ENCODE data around the gene SRA1.

Gene SRA1

DNA sequence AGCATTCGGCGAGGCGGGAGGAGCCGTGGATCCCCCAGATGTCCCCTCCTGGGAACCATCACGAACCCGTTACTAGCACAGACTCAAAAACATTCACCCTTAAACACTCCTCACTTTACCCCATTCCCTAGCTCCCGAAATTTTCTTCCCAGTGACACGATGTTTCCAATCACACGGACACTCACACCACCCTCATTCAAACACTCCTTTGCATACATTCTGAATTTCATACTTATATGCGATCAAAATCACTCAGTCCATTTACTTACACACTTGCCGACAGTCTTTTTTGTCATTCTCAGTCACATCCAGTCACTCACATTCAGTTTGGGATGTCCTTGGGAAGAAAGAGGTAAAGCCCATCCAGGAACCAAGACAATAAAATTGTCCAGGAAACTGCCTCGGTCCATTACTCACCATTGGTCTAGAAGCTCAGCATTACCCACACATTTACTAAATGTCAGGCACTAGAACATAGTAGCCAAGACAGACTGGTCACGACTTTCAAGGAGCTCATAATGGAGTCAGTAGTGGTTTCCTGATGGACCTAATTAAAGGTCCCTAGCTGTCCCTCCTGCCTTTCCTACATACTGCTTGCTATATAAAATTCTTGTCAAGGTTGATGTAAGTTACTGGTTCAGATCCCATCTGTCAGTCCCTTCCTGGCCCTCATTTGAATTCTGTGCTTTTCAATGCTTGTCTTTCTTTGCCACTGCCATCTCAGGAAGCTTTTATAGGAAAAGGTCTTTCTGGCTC is 7.9 kb upstream of the SRA1 start:
- Mint-ChIP-seq H3K27ac (peak overlapping the region; percentile 98), H3K4me3 (peak overlapping the region; percentile 91), H3K4me1 (ENCODE audit: low read depth) (peaks cover 59% of the 10 kb centered on the region), H3K27me3 (no peaks in the 10 kb centered on the region), H3K9me3 (ENCODE audit: low read depth) (no peaks in the 10 kb centered on the region), H3K36me3 (peaks cover 3% of the 10 kb centered on the region)

DNA sequence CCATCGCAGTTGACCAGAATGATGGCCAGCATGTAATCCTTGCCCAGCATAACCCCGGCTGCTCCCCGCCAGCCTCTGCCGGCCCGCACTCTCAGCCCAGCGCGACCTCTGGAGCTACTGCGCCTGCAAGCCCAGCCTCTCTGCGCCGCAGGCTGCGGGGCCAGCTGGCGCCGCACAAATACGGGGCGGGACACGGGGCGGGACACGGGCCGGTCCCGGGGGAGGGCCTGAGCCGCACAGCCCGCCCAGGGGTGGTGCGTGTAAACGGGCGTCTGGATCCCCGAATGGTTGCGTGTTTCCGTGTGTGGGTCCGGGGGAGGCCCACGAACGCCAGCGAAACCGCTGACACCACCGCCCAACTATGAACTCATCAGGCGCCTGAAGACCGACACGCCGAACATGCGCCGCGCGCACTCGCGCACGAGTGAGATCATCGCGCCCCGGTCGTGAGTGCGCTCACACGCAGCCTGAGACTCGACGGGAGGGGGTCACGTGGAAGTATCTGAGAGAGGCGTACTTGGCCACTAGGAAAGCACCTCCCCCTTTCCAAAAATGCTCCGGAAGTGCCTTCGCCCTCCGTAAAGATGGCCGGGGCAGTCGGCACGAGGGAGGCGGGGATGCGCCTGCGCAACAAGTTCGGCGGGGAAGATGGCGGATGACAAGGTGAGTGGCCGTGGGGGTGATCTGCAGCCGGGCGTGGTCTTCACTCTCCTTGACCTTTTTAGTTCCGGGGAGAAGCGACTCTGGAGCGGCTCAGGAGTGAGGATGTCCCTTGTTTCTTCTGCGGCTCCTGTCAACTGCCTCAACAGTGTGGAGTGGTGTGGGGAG is 7.1 kb upstream of the SRA1 start, which contains the start of the genes APBB3 and SLC35A4:
APBB3 (minus strand) TSS at position 403 of the 828 bp plus-strand sequence; CDS start at position 50, 353 bp downstream.
SLC35A4 (plus strand) TSS at position 633 of the 828 bp plus-strand sequence. CDS start 2,342 bp downstream, outside the sequence.
- Mint-ChIP-seq H3K27ac (peak within 1 kb of the TSS; percentile 98), H3K27me3 (no peaks in the 10 kb centered on the region), H3K4me1 (ENCODE audit: low read depth) (peaks cover 53% of the 10 kb centered on the region), H3K4me3 (peak within 1 kb of the TSS; percentile 91), H3K9me3 (ENCODE audit: low read depth) (no peaks in the 10 kb centered on the region), H3K36me3 (peaks cover 3% of the 10 kb centered on the region)

GRCh38 chr5:140563596-140563995 is 6.3 kb upstream of the SRA1 start:
- Mint-ChIP-seq H3K27me3 (no peaks in the 10 kb centered on the region), H3K9me3 (ENCODE audit: low read depth) (no peaks in the 10 kb centered on the region), H3K27ac (peak overlapping the region; percentile 92), H3K4me1 (ENCODE audit: low read depth) (peaks cover 45% of the 10 kb centered on the region), H3K4me3 (peak overlapping the region; percentile 91), H3K36me3 (peaks cover 3% of the 10 kb centered on the region)

DNA sequence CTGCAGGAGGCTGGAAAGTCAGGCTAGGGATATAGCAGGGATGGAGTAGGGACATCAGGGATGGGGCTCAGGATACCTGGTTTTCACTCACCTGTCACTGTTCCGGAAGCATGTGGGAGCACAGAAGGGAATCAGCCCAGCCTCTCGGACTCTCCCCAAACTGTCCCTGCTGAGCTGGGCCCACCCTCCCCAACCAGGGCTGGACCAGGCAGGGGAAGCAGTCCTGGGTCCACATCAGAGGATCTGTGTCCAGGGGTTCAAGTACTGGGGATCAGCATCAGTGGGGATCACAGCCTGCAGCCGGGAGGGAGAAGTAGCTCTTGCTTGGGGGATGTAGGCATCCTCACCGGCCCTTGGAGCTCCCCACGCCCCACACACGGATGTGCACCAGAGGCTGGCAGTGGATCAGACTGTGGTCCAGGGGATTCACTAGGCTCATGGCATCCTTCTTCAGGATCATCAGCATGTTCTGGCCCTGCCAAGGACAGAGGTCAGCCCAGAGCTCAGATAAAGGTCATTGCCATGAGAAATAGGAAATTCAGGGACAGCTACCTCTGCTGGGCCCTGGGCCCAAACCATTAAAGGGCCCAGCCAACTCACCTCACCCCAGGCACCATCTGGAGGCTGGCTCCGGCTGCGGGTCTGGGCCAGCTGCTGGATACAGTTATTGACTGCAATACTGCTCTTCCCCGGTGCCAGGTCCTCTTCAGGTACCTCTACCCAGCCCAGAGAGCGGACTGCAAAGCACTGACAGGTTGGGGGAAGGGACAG is 4.7 kb upstream of the SRA1 start:
- Mint-ChIP-seq H3K36me3 (peaks cover 3% of the 10 kb centered on the region), H3K4me3 (no peak overlapping the region), H3K27ac (no peak overlapping the region), H3K9me3 (ENCODE audit: low read depth) (no peaks in the 10 kb centered on the region), H3K4me1 (ENCODE audit: low read depth) (peaks cover 34% of the 10 kb centered on the region), H3K27me3 (no peaks in the 10 kb centered on the region)

DNA sequence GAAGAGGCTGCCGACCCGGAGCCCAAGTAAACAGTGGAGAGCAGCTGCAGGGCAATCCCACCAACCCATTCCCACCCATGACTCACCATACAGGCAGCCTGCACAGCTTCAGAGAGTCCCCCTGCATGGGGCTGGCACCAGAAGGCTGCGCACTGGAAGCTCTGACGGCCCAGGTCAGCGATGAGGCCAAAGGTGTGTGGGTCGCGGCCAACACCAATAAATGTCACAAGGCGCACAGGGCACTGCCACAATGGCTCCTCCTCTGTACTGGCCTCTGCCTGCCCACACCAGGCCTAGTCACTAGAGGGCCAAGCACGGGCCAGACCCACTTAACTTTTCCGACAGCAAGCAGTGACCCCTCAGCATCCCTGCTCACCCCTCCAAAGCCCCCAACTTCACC is 3.0 kb upstream of the SRA1 start:
- Mint-ChIP-seq H3K4me1 (ENCODE audit: low read depth) (peaks cover 34% of the 10 kb centered on the region), H3K27ac (peak overlapping the region; percentile 34)

GRCh38 chr5:140558542-140558941 is 1.3 kb upstream of the SRA1 start:
- H3K27me3 Mint-ChIP-seq, result no peaks in the 10 kb centered on the region
- no peak overlapping the region for H3K4me3 Mint-ChIP-seq
- H3K4me1 Mint-ChIP-seq (ENCODE audit: low read depth), result peaks cover 43% of the 10 kb centered on the region
- no peak overlapping the region for H3K27ac Mint-ChIP-seq
- peaks cover 3% of the 10 kb centered on the region for H3K36me3 Mint-ChIP-seq
- H3K9me3 Mint-ChIP-seq (ENCODE audit: low read depth), result no peaks in the 10 kb centered on the region

More for the DNA sequence above, 3.0 kb upstream of the SRA1 start:
- Mint-ChIP-seq H3K4me3 (no peak overlapping the region), H3K27me3 (no peaks in the 10 kb centered on the region), H3K9me3 (ENCODE audit: low read depth) (no peaks in the 10 kb centered on the region), H3K36me3 (peaks cover 3% of the 10 kb centered on the region)

DNA sequence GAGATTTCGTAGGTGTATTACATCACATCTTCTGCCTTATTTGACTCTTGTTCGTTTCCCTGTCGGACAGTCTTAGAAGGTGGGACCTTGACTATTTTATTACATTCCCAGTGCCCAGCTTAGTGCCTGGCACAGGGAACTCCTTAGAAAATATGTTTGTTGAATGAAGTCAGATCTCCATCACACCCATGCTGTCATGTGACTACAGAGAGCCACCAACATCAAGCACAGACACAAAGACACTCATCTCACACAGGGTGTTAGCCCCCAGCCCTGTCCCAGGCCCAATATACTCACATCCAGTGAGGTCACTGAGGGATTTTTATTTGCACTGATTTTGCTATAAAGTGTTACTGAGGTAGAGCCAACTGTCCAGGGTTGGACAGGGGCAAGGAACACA is 692 bp upstream of the SRA1 start:
- Mint-ChIP-seq H3K9me3 (ENCODE audit: low read depth) (no peaks in the 10 kb centered on the region), H3K4me3 (peak overlapping the region; percentile 87), H3K4me1 (ENCODE audit: low read depth) (peaks cover 46% of the 10 kb centered on the region), H3K27ac (peak overlapping the region; percentile 85), H3K27me3 (no peaks in the 10 kb centered on the region), H3K36me3 (peaks cover 3% of the 10 kb centered on the region)

DNA sequence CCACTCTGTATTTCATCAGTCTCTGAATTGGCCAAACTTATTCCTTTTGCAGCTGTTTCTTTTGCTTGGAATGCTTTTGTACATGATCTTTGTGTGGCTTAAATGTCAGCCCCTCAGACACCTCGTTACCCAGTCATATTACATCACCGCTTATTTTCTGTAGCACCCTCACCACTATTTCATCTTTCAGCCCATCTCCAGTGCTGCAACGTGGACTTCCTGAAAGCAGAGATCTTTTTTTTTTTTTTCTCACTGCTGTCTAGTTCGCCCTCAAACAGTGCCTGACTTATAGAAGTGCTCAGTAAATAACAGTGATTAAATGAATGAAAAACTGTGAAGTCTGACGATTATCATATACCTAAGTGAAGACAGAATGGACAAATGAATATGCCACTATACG is 835 bp downstream of the SRA1 start:
- H3K4me3 Mint-ChIP-seq, result peak overlapping the region; percentile 87
- no peaks in the 10 kb centered on the region for H3K27me3 Mint-ChIP-seq
- peaks cover 47% of the 10 kb centered on the region for H3K4me1 Mint-ChIP-seq (ENCODE audit: low read depth)
- H3K36me3 Mint-ChIP-seq, result peaks cover 3% of the 10 kb centered on the region
- peak overlapping the region; percentile 85 for H3K27ac Mint-ChIP-seq
- H3K9me3 Mint-ChIP-seq (ENCODE audit: low read depth), result no peaks in the 10 kb centered on the region

- Mint-ChIP-seq H3K27me3 (no peaks in the 10 kb centered on the region), H3K36me3 (peaks cover 3% of the 10 kb centered on the region), H3K27ac (peak overlapping the region; percentile 85), H3K9me3 (ENCODE audit: low read depth) (no peaks in the 10 kb centered on the region), H3K4me3 (peak overlapping the region; percentile 87), H3K4me1 (ENCODE audit: low read depth) (peaks cover 51% of the 10 kb centered on the region)
Observed at GRCh38 chr5:140555747-140556312, 1.4 kb downstream of the SRA1 start.

- Mint-ChIP-seq H3K27me3 (no peaks in the 10 kb centered on the region), H3K27ac (peak overlapping the region; percentile 94), H3K36me3 (peaks cover 5% of the 10 kb centered on the region), H3K9me3 (ENCODE audit: low read depth) (no peaks in the 10 kb centered on the region), H3K4me3 (peak overlapping the region; percentile 75), H3K4me1 (ENCODE audit: low read depth) (peaks cover 58% of the 10 kb centered on the region)
Observed at GRCh38 chr5:140554454-140554853, 2.8 kb downstream of the SRA1 start.

- peaks cover 5% of the 10 kb centered on the region for H3K36me3 Mint-ChIP-seq
- no peaks in the 10 kb centered on the region for H3K9me3 Mint-ChIP-seq (ENCODE audit: low read depth)
- peak overlapping the region; percentile 75 for H3K4me3 Mint-ChIP-seq
- peak overlapping the region; percentile 94 for H3K27ac Mint-ChIP-seq
- H3K27me3 Mint-ChIP-seq, result no peaks in the 10 kb centered on the region
- H3K4me1 Mint-ChIP-seq (ENCODE audit: low read depth), result peaks cover 66% of the 10 kb centered on the region
Observed at GRCh38 chr5:140553657-140554056, 3.6 kb downstream of the SRA1 start.

DNA sequence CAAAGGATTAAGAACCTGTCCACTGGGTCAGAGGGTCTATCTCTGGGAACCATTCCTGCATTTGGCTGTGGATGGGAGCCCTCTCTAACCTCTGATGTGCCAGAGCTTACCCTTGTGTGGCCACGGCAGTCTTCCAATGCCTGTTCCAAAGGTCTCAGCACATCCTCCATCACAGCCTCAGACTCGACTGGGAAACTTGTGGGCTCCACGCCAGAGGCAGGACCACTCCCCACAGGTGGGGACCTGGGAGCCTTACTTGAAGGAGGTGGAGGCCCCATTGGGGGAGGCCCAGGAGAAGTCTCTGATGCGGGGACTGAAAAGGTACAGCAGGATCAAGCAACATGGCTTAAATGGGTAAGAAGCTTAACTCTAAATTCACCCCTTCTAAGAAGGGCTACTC is 5.4 kb downstream of the SRA1 start:
- Mint-ChIP-seq H3K27me3 (no peaks in the 10 kb centered on the region), H3K4me1 (ENCODE audit: low read depth) (peaks cover 75% of the 10 kb centered on the region), H3K36me3 (peaks cover 5% of the 10 kb centered on the region), H3K9me3 (ENCODE audit: low read depth) (no peaks in the 10 kb centered on the region), H3K4me3 (no peak overlapping the region), H3K27ac (peak overlapping the region; percentile 80)

DNA sequence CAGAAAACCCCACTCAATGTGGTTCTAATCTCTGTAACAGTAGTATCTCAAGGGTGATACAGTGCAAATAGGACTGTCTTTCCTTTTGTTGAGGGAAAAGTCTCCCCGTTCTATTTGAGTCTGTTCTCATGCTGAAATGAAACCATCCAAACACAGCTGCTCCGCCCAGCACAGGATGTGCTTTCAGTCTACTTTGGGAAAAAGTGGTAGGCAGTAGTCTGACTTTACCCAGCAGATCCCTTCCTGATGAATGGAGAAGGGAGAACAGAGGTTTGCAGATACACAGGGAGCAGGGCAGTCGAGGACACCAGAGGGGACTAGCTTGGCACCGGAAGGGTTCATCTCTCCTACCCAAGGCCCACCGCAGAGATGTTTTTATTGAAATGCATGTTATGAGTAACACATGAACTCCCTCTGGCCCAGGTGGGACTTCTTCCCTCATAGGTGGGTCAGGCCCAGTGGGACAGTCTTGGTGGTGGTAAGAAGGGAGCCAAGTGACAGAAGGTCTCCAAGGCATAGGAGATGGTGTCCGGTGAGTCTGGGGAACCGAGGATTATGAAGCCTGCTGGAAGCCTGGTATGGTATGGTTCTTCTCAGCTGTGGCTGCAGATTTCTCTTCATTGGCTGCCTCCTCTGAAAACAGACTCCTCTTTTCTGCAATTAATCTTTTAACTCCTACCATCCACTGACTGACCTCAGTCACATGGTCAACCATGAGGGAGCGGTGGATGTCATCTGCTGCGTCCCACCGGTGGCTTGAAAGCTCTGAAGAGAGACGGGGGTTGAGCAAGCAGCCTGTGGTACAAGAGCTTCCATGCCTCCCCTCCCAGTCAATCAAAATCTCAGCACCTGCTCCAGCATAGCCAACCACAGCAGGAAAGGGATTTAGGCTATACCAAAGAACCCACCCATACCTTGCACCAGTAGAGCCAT is 6.9 kb downstream of the SRA1 start:
- peak overlapping the region; percentile 97 for H3K27ac Mint-ChIP-seq
- H3K36me3 Mint-ChIP-seq, result peaks cover 2% of the 10 kb centered on the region
- H3K9me3 Mint-ChIP-seq (ENCODE audit: low read depth), result no peaks in the 10 kb centered on the region
- H3K4me3 Mint-ChIP-seq, result peak overlapping the region; percentile 46
- peaks cover 66% of the 10 kb centered on the region for H3K4me1 Mint-ChIP-seq (ENCODE audit: low read depth)
- H3K27me3 Mint-ChIP-seq, result no peaks in the 10 kb centered on the region

Data from activated naive CD8-positive, alpha-beta T cell (primary cell).